DOHH2 (cell line): ENCODE data around the gene BCO2.

Experiments used
- EZH2phosphoT487 ChIP-seq: fragments of 200-600 bp; sonication (generic); IDR thresholded peaks from 2 replicates; pipeline ENCODE4 v1.6.1; 2017; ENCODE audit warnings: borderline replicate concordance, mild to moderate bottlenecking, antibody characterized with exemption, low read length, moderate library complexity, mixed read lengths
- TF ChIP-seq, protein P1 (sequence below): fragments of 200-600 bp; sonication (generic); IDR thresholded peaks from one replicate; pipeline ENCODE4 v1.5.1; 2014; ENCODE audit warnings: antibody characterized with exemption, mild to moderate bottlenecking, low read depth, low read length; ENCODE audit not compliant: poor library complexity, severe bottlenecking

DNA sequence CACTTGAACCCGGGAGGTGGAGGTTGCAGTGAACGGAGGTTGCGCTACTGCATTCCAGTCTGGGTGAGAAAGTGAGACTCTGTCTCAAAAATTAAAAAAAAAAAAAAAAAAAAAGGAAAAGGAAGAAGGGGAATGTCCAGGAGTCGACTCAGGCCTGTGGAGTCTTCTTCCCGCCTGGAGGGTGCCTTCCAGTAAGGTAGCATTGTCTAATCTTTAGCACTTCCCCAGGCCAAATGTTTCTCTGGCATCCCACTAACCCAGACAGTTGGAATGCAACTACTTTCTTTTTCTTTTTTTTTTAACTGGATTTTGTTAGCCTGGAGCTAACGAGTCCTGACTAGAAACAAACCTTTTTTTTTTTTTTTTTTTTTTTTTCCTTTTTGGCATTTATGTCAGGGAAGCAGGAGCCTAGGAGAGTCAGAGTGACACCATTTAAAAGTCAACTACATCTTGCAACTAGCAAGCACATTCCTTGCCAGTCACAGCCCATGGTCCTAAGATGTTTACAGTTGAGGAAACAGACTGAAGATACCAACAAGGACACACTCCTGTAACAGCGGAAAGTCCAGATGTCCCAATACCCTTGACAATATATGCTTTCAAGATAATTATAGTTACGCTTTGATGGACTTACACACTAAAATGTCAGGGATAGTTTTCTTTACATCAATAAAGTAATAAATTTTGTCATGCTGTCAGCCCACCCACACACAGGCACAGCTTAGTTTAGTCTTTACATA lies 74.7 kb downstream of the BCO2 start:
- TF ChIP-seq, protein P1, sequence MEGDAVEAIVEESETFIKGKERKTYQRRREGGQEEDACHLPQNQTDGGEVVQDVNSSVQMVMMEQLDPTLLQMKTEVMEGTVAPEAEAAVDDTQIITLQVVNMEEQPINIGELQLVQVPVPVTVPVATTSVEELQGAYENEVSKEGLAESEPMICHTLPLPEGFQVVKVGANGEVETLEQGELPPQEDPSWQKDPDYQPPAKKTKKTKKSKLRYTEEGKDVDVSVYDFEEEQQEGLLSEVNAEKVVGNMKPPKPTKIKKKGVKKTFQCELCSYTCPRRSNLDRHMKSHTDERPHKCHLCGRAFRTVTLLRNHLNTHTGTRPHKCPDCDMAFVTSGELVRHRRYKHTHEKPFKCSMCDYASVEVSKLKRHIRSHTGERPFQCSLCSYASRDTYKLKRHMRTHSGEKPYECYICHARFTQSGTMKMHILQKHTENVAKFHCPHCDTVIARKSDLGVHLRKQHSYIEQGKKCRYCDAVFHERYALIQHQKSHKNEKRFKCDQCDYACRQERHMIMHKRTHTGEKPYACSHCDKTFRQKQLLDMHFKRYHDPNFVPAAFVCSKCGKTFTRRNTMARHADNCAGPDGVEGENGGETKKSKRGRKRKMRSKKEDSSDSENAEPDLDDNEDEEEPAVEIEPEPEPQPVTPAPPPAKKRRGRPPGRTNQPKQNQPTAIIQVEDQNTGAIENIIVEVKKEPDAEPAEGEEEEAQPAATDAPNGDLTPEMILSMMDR, result no peak
- no peak for TF ChIP-seq EZH2phosphoT487
